HS-5 (cell line): ENCODE results near the gene DNAH3.
"Not testable (repeated sequence)": the region's sequence is repeated elsewhere in the genome, so short reads cannot be mapped to it uniquely, and the experiment has no call there.

Source experiments
- DNase-seq: peaks from one replicate; pipeline ENCODE4 v3.0.0-alpha.2; 2012; ENCODE audit warnings: low read depth

The DNAH3 gene

GRCh38 chr16:21128991-21129390, 21.7 kb downstream of the DNAH3 start:
- DNase-seq: no peak

GRCh38 chr16:21126518-21126917, 24.1 kb downstream of the DNAH3 start:
- DNase-seq: no peak

- DNase-seq: no peak
Measured at GRCh38 chr16:21125191-21125590, 25.5 kb downstream of the DNAH3 start.

GRCh38 chr16:21120976-21121520, 29.6 kb downstream of the DNAH3 start:
- DNase-seq: no peak

- no peak for DNase-seq
Measured at GRCh38 chr16:21117567-21117966, 33.1 kb downstream of the DNAH3 start.

- no peak for DNase-seq
Measured at GRCh38 chr16:21116148-21116693, 34.4 kb downstream of the DNAH3 start.

- not testable (repeated sequence) for DNase-seq
Measured at GRCh38 chr16:21115551-21115950, 35.1 kb downstream of the DNAH3 start.

GRCh38 chr16:21103941-21104860, 46.4 kb downstream of the DNAH3 start:
- no peak for DNase-seq

- no peak for DNase-seq
Measured at GRCh38 chr16:21101631-21102420, 48.8 kb downstream of the DNAH3 start.

GRCh38 chr16:21100447-21100846, 50.2 kb downstream of the DNAH3 start:
- DNase-seq: no peak

- DNase-seq: peak; percentile 42
Measured at GRCh38 chr16:21097151-21097550, 53.5 kb downstream of the DNAH3 start.

GRCh38 chr16:21094719-21095118, 55.9 kb downstream of the DNAH3 start:
- DNase-seq: not testable (repeated sequence)

GRCh38 chr16:21092951-21093350, 57.7 kb downstream of the DNAH3 start:
- no peak for DNase-seq

GRCh38 chr16:21088646-21089538, 61.8 kb downstream of the DNAH3 start:
- no peak for DNase-seq

GRCh38 chr16:21088143-21088542, 62.5 kb downstream of the DNAH3 start:
- no peak for DNase-seq

- no peak for DNase-seq
Measured at GRCh38 chr16:21084631-21085225, 65.9 kb downstream of the DNAH3 start.

- no peak for DNase-seq
Measured at GRCh38 chr16:21083729-21084268, 66.8 kb downstream of the DNAH3 start.

GRCh38 chr16:21081329-21081728, 69.3 kb downstream of the DNAH3 start:
- DNase-seq: no peak

GRCh38 chr16:21078563-21078962, 72.1 kb downstream of the DNAH3 start:
- no peak for DNase-seq

GRCh38 chr16:21076186-21076883, 74.3 kb downstream of the DNAH3 start:
- DNase-seq: no peak
